HCT116 (cell line): ENCODE results near the gene PXMP4. TPM values are rescaled to one million over a fixed set of nuclear protein-coding genes. Genes with fewer than 3 reads are reported as not detected.

Experiments
- ATAC-seq: fragments of 200-7000 bp; cut with Tn5 transposase; 2 replicates; pipeline ENCODE4 v1.9.1; 2020; ENCODE audit warnings: mild to moderate bottlenecking, moderate library complexity
- BruUV-seq: library from RNA; stranded (reverse); fragments of 400-500 nt; replicated peaks from 2 replicates; lab custom pipeline; 2021; lab: Mats Ljungman, UMichigan
- CTCF ChIA-PET: fragments of 300-600 bp; sonication (Branson Sonifier 250); formaldehyde crosslinking; loops from one replicate; lab custom pipeline; 2021; ENCODE audit warnings: antibody characterized with exemption; lab: Charles Lee
- POLR2A ChIA-PET: fragments of 300-600, 350-600 bp; sonication (Branson Sonifier 250); formaldehyde crosslinking; loops from one replicate; lab custom pipeline; 2021; ENCODE audit warnings: antibody characterized with exemption; lab: Charles Lee
- RAD21 ChIA-PET, 2 experiments: fragments of 300-600 bp; sonication (Branson Sonifier 250); formaldehyde crosslinking; loops; one replicate each; lab custom pipeline; 2023; ENCODE audit warnings: low total read pairs in 2 of 2; ENCODE audit not compliant: uncharacterized antibody in 2 of 2, unreplicated experiment in 2 of 2, low non-redundant PET in 1 of 2; lab: Charles Lee
- DNase-seq: peaks from one replicate; pipeline ENCODE4 v3.0.0-alpha.2; 2010; ENCODE audit warnings: low read depth, low spot score
- H2AFZ ChIP-seq: fragments of 200-600 bp; shearing (Covaris generic), sonication (generic); 2 replicates; pipeline ENCODE4 v1.6.1; 2017; ENCODE audit warnings: low read depth, mixed run types, mixed read lengths, antibody characterized with exemption, low read length; ENCODE audit not compliant: poor library complexity, severe bottlenecking
- H3K27ac ChIP-seq: 2 replicates; pipeline ENCODE4 v1.5.1; 2012; ENCODE audit warnings: low read depth, low read length
- H3K27me3 ChIP-seq: fragments of 200-600 bp; sonication (generic); 2 replicates; pipeline ENCODE4 v1.6.1; 2016; ENCODE audit warnings: mixed run types, low read length, mixed read lengths; ENCODE audit not compliant: insufficient read depth
- H3K36me3 ChIP-seq, 2 experiments: fragments of 200-500 bp in 1 of 2; fragments of 200-600 bp in 1 of 2; sonication (Bioruptor generic) in 1 of 2; sonication (generic) in 1 of 2; 2 replicates each; pipeline versions ENCODE4 v1.5.1 to v1.6.1; 2014 to 2016; ENCODE audit warnings: low read length in 2 of 2, inconsistent platforms in 1 of 2, mixed read lengths in 1 of 2, mixed run types in 1 of 2; ENCODE audit not compliant: insufficient read depth in 2 of 2, control insufficient read depth in 1 of 2
- H3K4me1 ChIP-seq, 2 experiments: fragments of 200-600 bp in 1 of 2; sonication (generic) in 1 of 2; 2 replicates each; pipeline versions ENCODE4 v1.5.1 to v1.6.1; 2012 to 2017; ENCODE audit warnings: low read length in 2 of 2, inconsistent platforms in 1 of 2, mild to moderate bottlenecking in 1 of 2, mixed read lengths in 1 of 2, mixed run types in 1 of 2, moderate library complexity in 1 of 2; ENCODE audit not compliant: insufficient read depth in 2 of 2, control insufficient read depth in 1 of 2
- H3K4me2 ChIP-seq: fragments of 200-600 bp; sonication (generic); 2 replicates; pipeline ENCODE4 v1.6.1; 2017; ENCODE audit warnings: mixed run types, low read length, mixed read lengths
- H3K4me3 ChIP-seq, 2 experiments: fragments of 200-600 bp in 1 of 2; sonication (generic) in 1 of 2; replicated peaks in 1 of 2; 2 replicates each; pipeline ENCODE4 v1.5.1; 2011 to 2016; ENCODE audit warnings: low read length in 2 of 2, control low read depth in 1 of 2, low read depth in 1 of 2, mild to moderate bottlenecking in 1 of 2, mixed read lengths in 1 of 2, mixed run types in 1 of 2
- H3K79me2 ChIP-seq: fragments of 200-600 bp; sonication (generic); 2 replicates; pipeline ENCODE4 v1.6.1; 2017; ENCODE audit warnings: mild to moderate bottlenecking, mixed run types, low read length, moderate library complexity, mixed read lengths; ENCODE audit not compliant: insufficient read depth
- H3K9ac ChIP-seq: fragments of 200-600 bp; sonication (generic); 2 replicates; pipeline ENCODE4 v1.6.1; 2016; ENCODE audit warnings: low read length, mixed read lengths
- H3K9me2 ChIP-seq: fragments of 200-600 bp; sonication (generic), shearing (Covaris generic); 2 replicates; pipeline ENCODE4 v1.6.1; 2017; ENCODE audit warnings: mixed run types, mild to moderate bottlenecking, moderate library complexity; ENCODE audit not compliant: insufficient read depth
- H3K9me3 ChIP-seq, 2 experiments: fragments of 200-500 bp in 1 of 2; fragments of 200-600 bp in 1 of 2; sonication (Bioruptor generic) in 1 of 2; sonication (generic) in 1 of 2; 2 replicates each; pipeline ENCODE4 v1.6.1; 2014 to 2017; ENCODE audit warnings: low read length in 2 of 2, mixed read lengths in 2 of 2, inconsistent platforms in 1 of 2, low read depth in 1 of 2, mild to moderate bottlenecking in 1 of 2, mixed run types in 1 of 2, moderate library complexity in 1 of 2; ENCODE audit not compliant: control insufficient read depth in 1 of 2, insufficient read depth in 1 of 2
- H4K20me1 ChIP-seq: fragments of 200-600 bp; sonication (generic), shearing (Covaris generic); 2 replicates; pipeline ENCODE4 v1.6.1; 2017; ENCODE audit warnings: mixed run types, mild to moderate bottlenecking, moderate library complexity; ENCODE audit not compliant: insufficient read depth
- CBX3 ChIP-seq: IDR thresholded peaks from 2 replicates; pipeline ENCODE4 v1.6.1; 2012; ENCODE audit warnings: low read depth
- CEBPB ChIP-seq: IDR thresholded peaks from 2 replicates; pipeline ENCODE4 v1.6.1; 2012; ENCODE audit warnings: low read depth
- JUND ChIP-seq: IDR thresholded peaks from 2 replicates; pipeline ENCODE4 v1.6.1; 2012
- RAD21 ChIP-seq: IDR thresholded peaks from 2 replicates; pipeline ENCODE4 v1.6.1; 2012; ENCODE audit warnings: low read depth, mild to moderate bottlenecking
- ZNF274 ChIP-seq: fragments of 200-500 bp; sonication (Bioruptor generic); IDR thresholded peaks from 2 replicates; pipeline ENCODE4 v1.6.1; 2014; ENCODE audit warnings: mild to moderate bottlenecking, low read depth, low read length, inconsistent platforms
- intact Hi-C: fragments of 100-400 bp; cut with micrococcal nuclease; formaldehyde crosslinking; loops from 2 replicates; pipeline ENCODE4 v1.10.0; 2022
- total RNA-seq: library from RNA; stranded (reverse); gene quantifications from one replicate; pipeline ENCODE4 v1.2.1, GENCODE V29; 2021; ENCODE audit not compliant: unreplicated experiment
- TF ChIP-seq, protein P1 (sequence below), 3 experiments: fragments of 200-600 bp in 1 of 3; sonication (generic) in 1 of 3; IDR thresholded peaks in 2 of 3; conservative IDR thresholded peaks in 1 of 3; 2 replicates each; pipeline ENCODE4 v1.5.1; 2012 to 2017; ENCODE audit warnings: low read depth in 2 of 3, low read length in 2 of 3, antibody characterized with exemption in 1 of 3, borderline replicate concordance in 1 of 3, control low read depth in 1 of 3, mild to moderate bottlenecking in 1 of 3, mixed read lengths in 1 of 3, mixed run types in 1 of 3, moderate library complexity in 1 of 3; ENCODE audit not compliant: insufficient read depth in 1 of 3
- TF ChIP-seq, protein P2 (sequence below): IDR thresholded peaks from 2 replicates; pipeline ENCODE4 v1.6.1; 2012; ENCODE audit warnings: low read depth
- TF ChIP-seq, protein P3 (sequence below): IDR thresholded peaks from 2 replicates; pipeline ENCODE4 v1.6.1; 2012

Gene PXMP4
- total RNA-seq, 1 experiment from 2014 or later: 9.6 TPM

DNA sequence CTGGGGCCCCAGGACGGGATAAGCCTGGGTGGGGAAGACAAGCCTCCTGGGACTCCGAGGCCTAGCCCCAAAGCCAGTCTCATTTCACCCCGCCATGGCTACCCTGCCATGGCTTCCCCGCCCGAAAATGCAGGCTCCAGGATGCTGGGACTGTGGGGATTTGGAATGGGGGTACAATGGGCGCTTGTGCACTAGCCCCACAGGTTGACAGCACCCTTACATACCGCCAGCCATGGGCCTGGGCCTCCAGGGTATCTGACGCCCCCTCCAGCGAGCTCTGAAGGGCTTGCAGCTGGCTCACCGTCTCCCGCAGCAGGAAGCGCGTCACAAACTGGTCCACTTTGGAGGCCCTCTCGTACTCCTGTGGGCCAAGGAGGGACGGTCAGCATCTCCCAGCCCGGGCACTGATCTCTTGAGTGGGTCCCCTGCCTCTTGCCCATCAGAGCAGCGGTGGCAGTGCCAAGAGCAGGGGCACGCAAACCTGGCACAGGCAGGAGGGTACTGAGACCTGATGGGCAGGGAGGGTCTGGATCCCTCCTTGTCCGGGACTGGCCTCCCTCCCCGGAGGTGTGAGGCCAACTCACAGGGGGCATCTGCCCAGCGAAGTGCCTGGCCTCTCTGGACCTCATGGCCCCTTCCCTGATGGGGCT, 60.0 kb downstream of the PXMP4 start:
- RAD21 ChIA-PET: no interaction called here
- Histone ChIP-seq H3K9me2 (no peaks in the 10 kb centered on the region), H3K27me3 (no peaks in the 10 kb centered on the region), H4K20me1 (no peaks in the 10 kb centered on the region), H3K27ac (no peak overlapping the region), H3K79me2 (peaks cover 6% of the 10 kb centered on the region; the same call in 1 of the 2 replicates), H3K9me3 (no peaks in the 10 kb centered on the region), H3K4me3 (no peak overlapping the region), H3K4me2 (no peak overlapping the region), H3K4me1 (peaks cover 9 to 22% of the 10 kb centered on the region in 2 experiments), H3K36me3 (peaks cover 0 to 3% of the 10 kb centered on the region in 2 experiments; a peak in 1 of 4 replicates), H3K9ac (no peak overlapping the region), H2AFZ (no peak overlapping the region)
- ATAC-seq (no peak), DNase-seq (no peak)
- TF ChIP-seq, protein P1, sequence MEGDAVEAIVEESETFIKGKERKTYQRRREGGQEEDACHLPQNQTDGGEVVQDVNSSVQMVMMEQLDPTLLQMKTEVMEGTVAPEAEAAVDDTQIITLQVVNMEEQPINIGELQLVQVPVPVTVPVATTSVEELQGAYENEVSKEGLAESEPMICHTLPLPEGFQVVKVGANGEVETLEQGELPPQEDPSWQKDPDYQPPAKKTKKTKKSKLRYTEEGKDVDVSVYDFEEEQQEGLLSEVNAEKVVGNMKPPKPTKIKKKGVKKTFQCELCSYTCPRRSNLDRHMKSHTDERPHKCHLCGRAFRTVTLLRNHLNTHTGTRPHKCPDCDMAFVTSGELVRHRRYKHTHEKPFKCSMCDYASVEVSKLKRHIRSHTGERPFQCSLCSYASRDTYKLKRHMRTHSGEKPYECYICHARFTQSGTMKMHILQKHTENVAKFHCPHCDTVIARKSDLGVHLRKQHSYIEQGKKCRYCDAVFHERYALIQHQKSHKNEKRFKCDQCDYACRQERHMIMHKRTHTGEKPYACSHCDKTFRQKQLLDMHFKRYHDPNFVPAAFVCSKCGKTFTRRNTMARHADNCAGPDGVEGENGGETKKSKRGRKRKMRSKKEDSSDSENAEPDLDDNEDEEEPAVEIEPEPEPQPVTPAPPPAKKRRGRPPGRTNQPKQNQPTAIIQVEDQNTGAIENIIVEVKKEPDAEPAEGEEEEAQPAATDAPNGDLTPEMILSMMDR (IDR thresholded peaks at IDR 0.05 in 2 of 3, conservative IDR thresholded peaks at IDR 0.05 in 1 of 3; ENCODE audit: borderline replicate concordance in 1 of 3, insufficient read depth in 1 of 3, low read depth in 2 of 3, low read length in 2 of 3): no peak
- TF ChIP-seq, protein P2, sequence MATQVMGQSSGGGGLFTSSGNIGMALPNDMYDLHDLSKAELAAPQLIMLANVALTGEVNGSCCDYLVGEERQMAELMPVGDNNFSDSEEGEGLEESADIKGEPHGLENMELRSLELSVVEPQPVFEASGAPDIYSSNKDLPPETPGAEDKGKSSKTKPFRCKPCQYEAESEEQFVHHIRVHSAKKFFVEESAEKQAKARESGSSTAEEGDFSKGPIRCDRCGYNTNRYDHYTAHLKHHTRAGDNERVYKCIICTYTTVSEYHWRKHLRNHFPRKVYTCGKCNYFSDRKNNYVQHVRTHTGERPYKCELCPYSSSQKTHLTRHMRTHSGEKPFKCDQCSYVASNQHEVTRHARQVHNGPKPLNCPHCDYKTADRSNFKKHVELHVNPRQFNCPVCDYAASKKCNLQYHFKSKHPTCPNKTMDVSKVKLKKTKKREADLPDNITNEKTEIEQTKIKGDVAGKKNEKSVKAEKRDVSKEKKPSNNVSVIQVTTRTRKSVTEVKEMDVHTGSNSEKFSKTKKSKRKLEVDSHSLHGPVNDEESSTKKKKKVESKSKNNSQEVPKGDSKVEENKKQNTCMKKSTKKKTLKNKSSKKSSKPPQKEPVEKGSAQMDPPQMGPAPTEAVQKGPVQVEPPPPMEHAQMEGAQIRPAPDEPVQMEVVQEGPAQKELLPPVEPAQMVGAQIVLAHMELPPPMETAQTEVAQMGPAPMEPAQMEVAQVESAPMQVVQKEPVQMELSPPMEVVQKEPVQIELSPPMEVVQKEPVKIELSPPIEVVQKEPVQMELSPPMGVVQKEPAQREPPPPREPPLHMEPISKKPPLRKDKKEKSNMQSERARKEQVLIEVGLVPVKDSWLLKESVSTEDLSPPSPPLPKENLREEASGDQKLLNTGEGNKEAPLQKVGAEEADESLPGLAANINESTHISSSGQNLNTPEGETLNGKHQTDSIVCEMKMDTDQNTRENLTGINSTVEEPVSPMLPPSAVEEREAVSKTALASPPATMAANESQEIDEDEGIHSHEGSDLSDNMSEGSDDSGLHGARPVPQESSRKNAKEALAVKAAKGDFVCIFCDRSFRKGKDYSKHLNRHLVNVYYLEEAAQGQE: no peak
- TF ChIP-seq CEBPB: no peak
- TF ChIP-seq JUND: no peak
- TF ChIP-seq RAD21: no peak
- TF ChIP-seq ZNF274: no peak
- TF ChIP-seq, protein P3, sequence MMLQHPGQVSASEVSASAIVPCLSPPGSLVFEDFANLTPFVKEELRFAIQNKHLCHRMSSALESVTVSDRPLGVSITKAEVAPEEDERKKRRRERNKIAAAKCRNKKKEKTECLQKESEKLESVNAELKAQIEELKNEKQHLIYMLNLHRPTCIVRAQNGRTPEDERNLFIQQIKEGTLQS: no peak
- no peak for TF ChIP-seq CBX3
- POLR2A ChIA-PET: no interaction called here
- CTCF ChIA-PET: no interaction called here
- intact Hi-C loops: no loop called here
- no TSS peak for BruUV-seq
